ENCODE measurements around the gene PSMB10. TPM values are rescaled to one million over a fixed set of nuclear protein-coding genes. Genes with fewer than 3 reads are reported as not detected.

PSMB10 gene
- total and polyA plus RNA-seq, 8 donors = 22.8 to 205 (median 73.7) TPM

DNA sequence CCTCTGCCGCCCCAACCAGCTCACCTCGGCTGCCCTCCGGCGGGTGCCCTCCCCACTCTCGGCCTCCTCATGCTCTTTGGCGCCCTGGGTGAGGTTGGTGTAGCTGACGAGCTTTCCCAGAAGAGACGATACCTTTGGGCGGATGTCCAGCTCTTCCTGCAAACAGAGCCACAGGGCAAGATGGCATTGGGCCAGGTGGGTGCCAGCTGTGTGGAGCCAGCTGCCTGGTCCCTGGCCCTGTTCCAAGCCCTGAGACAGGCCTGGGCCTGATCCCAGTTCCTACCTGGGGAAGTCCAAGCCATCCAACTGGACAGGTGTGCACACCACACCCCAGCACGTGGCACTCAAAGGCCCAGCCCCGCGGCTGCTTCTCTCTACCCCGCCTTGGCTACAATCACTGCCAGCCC is 24.9 kb upstream of the PSMB10 start:
- peak; percentile 61 to 91 for DNase-seq
- Histone ChIP-seq H3K9me3 (no peaks in the 10 kb centered on the region), H3K36me3 (peaks cover 42 to 68% (median 62%) of the 10 kb centered on the region in 4 donors), H3K27ac (peak overlapping the region in 4 of 5 donors; percentile 37 to 80 (median 72)), H3K4me3 (no peak overlapping the region), H3K27me3 (no peaks in the 10 kb centered on the region), H3K4me1 (peaks cover 60 to 78% (median 72%) of the 10 kb centered on the region in 4 donors)
- intact Hi-C loops (cut with DNase I; ENCODE audit: low total_unique reads) = no loop called here
- peak in 1 of 3 donors; percentile 26 for TF ChIP-seq POLR2AphosphoS5 (IDR thresholded peaks at IDR 0.05)
- TF ChIP-seq, protein P1, sequence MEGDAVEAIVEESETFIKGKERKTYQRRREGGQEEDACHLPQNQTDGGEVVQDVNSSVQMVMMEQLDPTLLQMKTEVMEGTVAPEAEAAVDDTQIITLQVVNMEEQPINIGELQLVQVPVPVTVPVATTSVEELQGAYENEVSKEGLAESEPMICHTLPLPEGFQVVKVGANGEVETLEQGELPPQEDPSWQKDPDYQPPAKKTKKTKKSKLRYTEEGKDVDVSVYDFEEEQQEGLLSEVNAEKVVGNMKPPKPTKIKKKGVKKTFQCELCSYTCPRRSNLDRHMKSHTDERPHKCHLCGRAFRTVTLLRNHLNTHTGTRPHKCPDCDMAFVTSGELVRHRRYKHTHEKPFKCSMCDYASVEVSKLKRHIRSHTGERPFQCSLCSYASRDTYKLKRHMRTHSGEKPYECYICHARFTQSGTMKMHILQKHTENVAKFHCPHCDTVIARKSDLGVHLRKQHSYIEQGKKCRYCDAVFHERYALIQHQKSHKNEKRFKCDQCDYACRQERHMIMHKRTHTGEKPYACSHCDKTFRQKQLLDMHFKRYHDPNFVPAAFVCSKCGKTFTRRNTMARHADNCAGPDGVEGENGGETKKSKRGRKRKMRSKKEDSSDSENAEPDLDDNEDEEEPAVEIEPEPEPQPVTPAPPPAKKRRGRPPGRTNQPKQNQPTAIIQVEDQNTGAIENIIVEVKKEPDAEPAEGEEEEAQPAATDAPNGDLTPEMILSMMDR (IDR thresholded peaks at IDR 0.05) = no peak
- no peak for TF ChIP-seq POLR2A (IDR thresholded peaks at IDR 0.05)
- no peak for TF ChIP-seq EP300 (IDR thresholded peaks at IDR 0.05)
- WGBS, 5 donors = 44 to 84% (median 58%) methylated on average over 7 to 13 of the region's 13 CpGs

DNA sequence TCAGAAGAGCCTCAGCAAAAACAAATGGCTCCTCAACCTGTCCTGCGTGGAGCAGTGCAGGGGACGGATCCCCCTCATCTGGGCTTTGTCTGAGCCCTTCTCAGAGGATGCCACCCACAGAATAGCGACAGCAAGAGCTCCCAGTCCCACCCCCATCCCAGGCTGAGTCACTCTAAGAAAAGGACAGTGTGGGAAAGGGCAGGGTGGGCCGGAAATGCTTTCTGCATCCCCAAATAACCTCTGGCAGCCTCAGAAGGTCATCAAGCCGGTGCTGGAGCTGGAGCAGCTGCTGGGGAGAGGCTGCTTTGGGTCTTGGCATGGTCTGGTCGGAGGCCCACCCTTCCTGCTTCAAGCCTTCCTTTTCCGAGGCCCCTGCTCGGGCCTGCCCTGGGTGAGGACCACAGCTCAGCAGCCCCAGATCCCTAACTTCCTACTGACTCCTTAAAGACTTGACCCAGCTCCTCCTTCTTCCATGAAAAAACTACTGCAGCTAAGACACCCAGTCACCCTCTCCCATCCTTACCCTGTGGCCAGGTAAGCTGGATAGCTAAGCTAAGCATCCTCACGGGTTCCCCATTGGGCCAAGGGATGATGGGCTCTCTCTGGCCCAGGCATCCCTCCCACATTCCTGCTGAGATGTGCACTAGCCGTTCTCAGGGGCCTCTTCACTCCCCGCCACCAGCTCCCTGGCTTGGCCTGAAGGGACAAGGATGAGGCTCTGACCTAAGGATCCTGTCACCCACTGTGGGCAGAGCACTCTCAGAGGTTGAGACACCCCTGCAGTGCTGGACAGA is 23.1 kb upstream of the PSMB10 start:
- H3K27me3 ChIP-seq = no peaks in the 10 kb centered on the region
- peak in 1 of 2 donors; percentile 66 for DNase-seq
- intact Hi-C loops (cut with DNase I; ENCODE audit: low total_unique reads) = no loop called here
- H3K9me3 ChIP-seq = no peaks in the 10 kb centered on the region
- H3K4me1 ChIP-seq = peaks cover 44 to 61% (median 57%) of the 10 kb centered on the region in 4 donors
- peak overlapping the region; percentile 32 to 80 (median 72) for H3K27ac ChIP-seq
- 59 to 70% (median 68%) methylated on average over 9 to 11 of the region's 11 CpGs for WGBS, 5 donors
- no peak overlapping the region for H3K4me3 ChIP-seq
- TF ChIP-seq POLR2A (IDR thresholded peaks at IDR 0.05) (no peak), EP300 (IDR thresholded peaks at IDR 0.05) (peak; percentile 27), POLR2AphosphoS5 (IDR thresholded peaks at IDR 0.05) (peak in 2 of 3 donors; percentile 18 to 76)
- TF ChIP-seq, protein P1 (IDR thresholded peaks at IDR 0.05) = no peak
- peaks cover 48 to 86% (median 78%) of the 10 kb centered on the region in 4 donors for H3K36me3 ChIP-seq

DNA sequence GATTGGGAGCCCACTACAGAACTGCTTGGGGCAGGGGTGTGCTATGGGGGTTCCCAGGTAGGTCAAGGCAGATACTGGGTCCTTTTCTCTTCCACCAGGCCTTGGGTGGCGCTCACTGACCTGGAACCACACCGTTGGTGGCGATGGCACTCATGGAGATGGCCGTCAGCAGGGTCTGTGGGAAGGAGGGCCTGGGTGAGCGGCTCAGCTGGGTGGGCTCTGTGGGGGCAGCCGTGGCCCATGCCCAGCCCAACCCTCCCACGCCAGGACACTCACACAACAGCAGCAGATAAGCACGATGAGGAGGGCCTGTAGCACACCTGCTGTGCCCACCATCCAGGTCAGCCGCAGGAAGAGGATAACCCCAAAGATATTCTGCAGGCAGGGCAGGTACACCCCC is 21.0 kb upstream of the PSMB10 start:
- DNase-seq = no peak
- Histone ChIP-seq H3K4me1 (peaks cover 26 to 50% (median 38%) of the 10 kb centered on the region in 4 donors), H3K27me3 (no peaks in the 10 kb centered on the region), H3K36me3 (peaks cover 48 to 98% (median 90%) of the 10 kb centered on the region in 4 donors), H3K27ac (peak overlapping the region in 2 of 5 donors; percentile 72 to 80), H3K4me3 (no peak overlapping the region), H3K9me3 (no peaks in the 10 kb centered on the region)
- TF ChIP-seq, protein P1 (IDR thresholded peaks at IDR 0.05) = no peak
- TF ChIP-seq POLR2A (IDR thresholded peaks at IDR 0.05) (no peak), EP300 (IDR thresholded peaks at IDR 0.05) (no peak), POLR2AphosphoS5 (IDR thresholded peaks at IDR 0.05) (no peak)
- intact Hi-C loops (cut with DNase I; ENCODE audit: low total_unique reads) = no loop called here
- 89 to 97% (median 95%) methylated on average over 5 to 9 of the region's 9 CpGs for WGBS, 5 donors

DNA sequence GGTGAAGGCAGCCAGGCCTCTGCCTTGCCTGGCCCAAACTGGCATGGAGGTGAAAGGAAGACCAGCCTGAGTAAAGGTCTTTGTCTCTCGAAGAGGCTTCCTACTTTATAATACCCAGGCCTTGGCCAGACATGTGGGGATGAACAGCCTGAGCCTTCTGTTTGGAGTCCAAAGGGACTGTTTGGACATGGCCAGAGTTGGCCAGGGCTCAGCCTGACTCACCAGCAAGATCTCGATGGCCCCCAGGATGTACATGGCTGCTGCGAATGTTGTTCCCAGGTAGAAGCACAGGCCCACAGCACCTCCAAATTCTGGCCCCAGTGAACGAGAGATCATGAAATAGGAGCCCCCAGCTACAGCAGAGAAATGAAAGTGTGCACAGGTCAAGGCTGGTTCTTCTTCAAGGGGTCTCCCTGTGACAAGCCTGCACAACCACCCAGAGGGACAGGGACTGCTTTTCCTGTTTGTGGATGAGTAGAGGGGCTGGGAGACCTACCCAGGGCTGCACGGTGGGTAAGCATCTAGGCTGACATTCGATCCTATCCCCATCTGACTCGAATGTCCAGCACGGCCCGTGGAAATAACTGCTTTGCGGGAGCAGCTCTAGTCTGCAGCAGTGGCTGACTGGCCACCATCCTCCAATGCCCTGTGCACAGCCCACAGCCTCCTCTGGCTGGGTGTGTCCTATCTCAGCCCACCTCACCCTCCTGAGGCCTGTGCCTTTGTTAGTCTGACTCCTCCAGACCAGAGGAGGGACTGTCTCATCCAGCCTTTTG is 18.0 kb upstream of the PSMB10 start:
- peak overlapping the region in 2 of 5 donors; percentile 26 to 48 for H3K27ac ChIP-seq
- H3K4me1 ChIP-seq = peaks cover 4 to 33% (median 23%) of the 10 kb centered on the region in 4 donors
- DNase-seq = no peak
- no peak overlapping the region for H3K4me3 ChIP-seq
- no peaks in the 10 kb centered on the region for H3K9me3 ChIP-seq
- no peaks in the 10 kb centered on the region for H3K27me3 ChIP-seq
- intact Hi-C loops (cut with DNase I; ENCODE audit: low total_unique reads) = no loop called here
- WGBS, 5 donors = 80 to 88% (median 85%) methylated on average over 10 of the region's 10 CpGs
- TF ChIP-seq, protein P1 (IDR thresholded peaks at IDR 0.05) = no peak
- no peak for TF ChIP-seq POLR2AphosphoS5 (IDR thresholded peaks at IDR 0.05)
- TF ChIP-seq POLR2A (IDR thresholded peaks at IDR 0.05) = no peak
- no peak for TF ChIP-seq EP300 (IDR thresholded peaks at IDR 0.05)
- peaks cover 49 to 98% (median 89%) of the 10 kb centered on the region in 4 donors for H3K36me3 ChIP-seq
